Bronchial epithelial cell (primary cell): ENCODE measurements around the gene TPH1. TPM values are rescaled to one million over a fixed set of nuclear protein-coding genes. Genes with fewer than 3 reads are reported as not detected.
A peak's percentile ranks its signal among the peaks of the same experiment; 100 is the strongest.

Experiments
- DNase-seq: peaks from one replicate; pipeline ENCODE4 v3.0.0-alpha.2; 2010; ENCODE audit warnings: low read depth
- FAIRE-seq: peaks from 2 replicates; lab custom pipeline; 2011; peaks lifted over from hg19 to GRCh38; lab: Jason Lieb, UNC
- H3K27me3 ChIP-seq: 2 replicates; pipeline ENCODE4 v1.5.1; 2011; ENCODE audit warnings: low read length; ENCODE audit not compliant: control insufficient read depth, insufficient read depth
- H3K36me3 ChIP-seq: 2 replicates; pipeline ENCODE4 v1.5.1; 2011; ENCODE audit warnings: low read length; ENCODE audit not compliant: control insufficient read depth, insufficient read depth
- H3K4me3 ChIP-seq: 2 replicates; pipeline ENCODE4 v1.5.1; 2011; ENCODE audit warnings: mild to moderate bottlenecking, low read depth, low read length, control low read depth
- CTCF ChIP-seq: IDR thresholded peaks from 2 replicates; pipeline ENCODE4 v1.5.1; 2011; ENCODE audit warnings: mild to moderate bottlenecking, moderate library complexity, low read length, control low read depth, inconsistent platforms; ENCODE audit not compliant: insufficient read depth, severe bottlenecking
- total RNA-seq: library from RNA; depleted of rRNA; stranded (reverse); fragments of >200 nt; gene quantifications from 2 replicates; pipeline ENCODE4 v1.2.1, GENCODE V29; 2014

The TPH1 gene
- total RNA-seq, 1 donor from 2014 or later: under 0.01 TPM

- DNase-seq: peak; percentile 80
- Histone ChIP-seq H3K4me3 (peak within 1 kb of the TSS; percentile 84), H3K36me3 (no peaks in the 10 kb centered on the region), H3K27me3 (no peaks in the 10 kb centered on the region)
- TF ChIP-seq CTCF: no peak
- FAIRE-seq: no peak
Observed at GRCh38 chr11:18012906-18013781, 32.9 kb downstream of the TPH1 start, which contains the start of gene SERGEF. TSS of gene SERGEF (minus strand) at chr11:18013047. CDS start at chr11:18013010, 37 bp downstream.

- Histone ChIP-seq H3K4me3 (peak overlapping the region; percentile 84), H3K36me3 (no peaks in the 10 kb centered on the region), H3K27me3 (no peaks in the 10 kb centered on the region)
- DNase-seq: peak; percentile 20
- no peak for TF ChIP-seq CTCF
- FAIRE-seq: no peak
Observed at GRCh38 chr11:18012122-18012905, 33.8 kb downstream of the TPH1 start.

- DNase-seq (no peak), FAIRE-seq (no peak)
- no peak overlapping the region for H3K4me3 ChIP-seq
- no peak for TF ChIP-seq CTCF
- no peaks in the 10 kb centered on the region for H3K27me3 ChIP-seq
- no peaks in the 10 kb centered on the region for H3K36me3 ChIP-seq
Observed at GRCh38 chr11:18011633-18012032, 34.4 kb downstream of the TPH1 start.

- TF ChIP-seq CTCF: no peak
- H3K27me3 ChIP-seq: no peaks in the 10 kb centered on the region
- DNase-seq (no peak), FAIRE-seq (no peak)
- H3K36me3 ChIP-seq: no peaks in the 10 kb centered on the region
- no peak overlapping the region for H3K4me3 ChIP-seq
Observed at GRCh38 chr11:18010977-18011586, 35.0 kb downstream of the TPH1 start.

- TF ChIP-seq CTCF: no peak
- Histone ChIP-seq H3K36me3 (peaks cover 3% of the 10 kb centered on the region), H3K4me3 (no peak overlapping the region), H3K27me3 (no peaks in the 10 kb centered on the region)
- DNase-seq: no peak
- FAIRE-seq: no peak
Observed at GRCh38 chr11:18010121-18010670, 35.9 kb downstream of the TPH1 start.
